ENCODE measurements around the gene GOLGA8Q.
"Not testable (repeated sequence)": the region's sequence is repeated elsewhere in the genome, so short reads cannot be mapped to it uniquely, and the experiment has no call there.

The GOLGA8Q gene

DNA sequence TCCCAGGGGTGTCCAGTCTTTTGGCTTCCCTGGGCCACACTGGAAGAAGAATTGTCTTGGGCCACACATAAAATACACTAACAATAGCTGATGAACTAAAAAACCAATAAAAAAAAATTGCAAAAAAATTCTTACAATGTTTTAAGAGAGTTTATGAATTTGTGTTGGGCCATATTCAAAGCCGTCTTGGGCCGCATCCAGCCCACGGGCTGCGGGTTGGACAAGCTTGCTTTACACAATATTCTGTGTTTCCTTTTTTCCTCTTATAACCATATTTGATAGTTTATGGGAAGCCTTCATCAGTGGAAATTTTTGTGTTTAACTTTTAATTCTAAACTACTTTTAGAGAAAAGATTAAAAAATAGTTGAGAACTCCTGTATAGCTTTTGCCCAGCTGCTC, 28.9 kb downstream of the GOLGA8Q start:
- H3K9me3 ChIP-seq (ENCODE audit: insufficient read depth, low read depth, low read length); H3K9ac ChIP-seq (ENCODE audit: low read depth, low read length); H3K4me1 ChIP-seq (ENCODE audit: insufficient read depth, low read length); H3K27me3 ChIP-seq (ENCODE audit: insufficient read depth, low read length); H3K27ac ChIP-seq (ENCODE audit: low read depth, low read length); H3K4me3 ChIP-seq (ENCODE audit: low read length); H3K36me3 ChIP-seq (ENCODE audit: insufficient read depth, low read length): not testable (repeated sequence)
- WGBS = no CpG with 5 or more reads among the region's 4 CpGs

DNA sequence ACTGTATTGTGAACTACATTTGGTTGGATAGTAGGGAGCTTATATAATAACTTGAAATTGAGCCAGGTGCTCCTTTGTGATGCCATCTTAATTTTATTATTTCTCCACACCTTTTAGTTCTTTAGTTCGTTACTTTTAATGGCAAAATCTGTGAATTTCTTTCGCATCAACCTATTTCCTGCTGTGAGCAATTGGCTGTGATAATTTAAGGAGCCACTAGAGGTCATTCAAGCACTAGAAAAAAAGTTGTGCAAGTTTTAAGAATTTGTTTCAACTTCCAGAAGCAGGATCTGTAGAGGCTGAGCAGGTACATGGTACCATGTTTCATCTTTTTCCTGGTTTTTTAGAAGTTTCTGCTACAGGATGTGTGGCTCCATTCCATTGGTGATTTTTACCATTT, 47.1 kb downstream of the GOLGA8Q start:
- not testable (repeated sequence) for H3K9me3 ChIP-seq (ENCODE audit: insufficient read depth, low read depth, low read length); H3K36me3 ChIP-seq (ENCODE audit: insufficient read depth, low read length); H3K4me1 ChIP-seq (ENCODE audit: insufficient read depth, low read length); H3K4me3 ChIP-seq (ENCODE audit: low read length); H3K9ac ChIP-seq (ENCODE audit: low read depth, low read length); H3K27me3 ChIP-seq (ENCODE audit: insufficient read depth, low read length); H3K27ac ChIP-seq (ENCODE audit: low read depth, low read length)
- WGBS = 33% methylated on average over 2 of the region's 2 CpGs

DNA sequence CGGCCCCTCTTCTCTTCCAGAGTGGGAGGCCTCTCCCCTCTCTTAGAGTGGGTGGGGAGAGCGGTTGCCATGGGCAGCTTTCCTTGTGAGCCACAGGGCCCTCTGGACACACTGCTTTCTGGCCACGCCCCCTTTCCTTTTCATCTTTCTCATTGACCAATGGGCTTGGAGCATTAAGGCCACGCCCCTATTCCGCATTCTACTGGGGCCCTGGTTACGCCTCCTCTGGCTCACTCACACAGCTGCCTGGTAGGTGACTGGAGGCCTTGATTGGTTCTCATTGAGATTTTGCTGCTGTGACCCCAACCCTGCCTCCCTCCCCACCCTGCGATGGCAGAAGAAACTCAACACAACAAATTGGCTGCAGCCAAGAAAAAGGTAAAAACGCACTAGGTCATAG, 51.9 kb downstream of the GOLGA8Q start, which contains the start of gene GOLGA8H:
GOLGA8H (plus strand) TSS at position 233 of the 400 bp plus-strand sequence; CDS start at position 331, 98 bp downstream.
- 79% methylated on average over 6 of the region's 8 CpGs for whole genome bisulfite sequencing
- not testable (repeated sequence) for H3K27me3 ChIP-seq (ENCODE audit: insufficient read depth, low read length); H3K4me3 ChIP-seq (ENCODE audit: low read length); H3K27ac ChIP-seq (ENCODE audit: low read depth, low read length); H3K4me1 ChIP-seq (ENCODE audit: insufficient read depth, low read length); H3K9ac ChIP-seq (ENCODE audit: low read depth, low read length); H3K36me3 ChIP-seq (ENCODE audit: insufficient read depth, low read length); H3K9me3 ChIP-seq (ENCODE audit: insufficient read depth, low read depth, low read length)
